MM.1S (cell line): Measurements from ENCODE around the gene TAF6.
A peak's percentile ranks its signal among the peaks of the same experiment; 100 is the strongest.

Experiments
- DNase-seq: peaks from one replicate; pipeline ENCODE4 v3.0.0-alpha.2; 2015
- H2AFZ ChIP-seq: fragments of 300-600 bp; sonication (generic); 2 replicates; pipeline ENCODE4 v1.6.0; 2016; ENCODE audit warnings: antibody characterized with exemption, low read length
- H3F3A ChIP-seq: fragments of 300-600 bp; sonication (generic); 2 replicates; pipeline ENCODE4 v1.6.1; 2016; ENCODE audit warnings: mild to moderate bottlenecking, antibody characterized with exemption, low read length, moderate library complexity, mixed read lengths; ENCODE audit not compliant: insufficient read depth
- H3K27ac ChIP-seq: fragments of 300-600 bp; sonication (generic); 2 replicates; pipeline ENCODE4 v1.5.1; 2016; ENCODE audit warnings: mild to moderate bottlenecking, low read length
- H3K27me3 ChIP-seq: fragments of 300-600 bp; sonication (generic); replicated peaks from 2 replicates; pipeline ENCODE4 v1.6.0; 2016; ENCODE audit warnings: low read length; ENCODE audit not compliant: insufficient read depth
- H3K36me3 ChIP-seq: fragments of 300-600 bp; sonication (generic); replicated peaks from 2 replicates; pipeline ENCODE4 v1.6.1; 2016; ENCODE audit warnings: mild to moderate bottlenecking, low read length, mixed read lengths; ENCODE audit not compliant: insufficient read depth
- H3K4me1 ChIP-seq: fragments of 300-600 bp; sonication (generic); 2 replicates; pipeline ENCODE4 v1.6.1; 2016; ENCODE audit warnings: low read length, mixed read lengths
- H3K4me2 ChIP-seq: fragments of 300-600 bp; sonication (generic); 2 replicates; pipeline ENCODE4 v1.6.0; 2016; ENCODE audit warnings: low read depth, low read length
- H3K4me3 ChIP-seq: fragments of 300-600 bp; sonication (generic); 2 replicates; pipeline ENCODE4 v1.5.1; 2016; ENCODE audit warnings: low read length, mixed read lengths
- H3K79me2 ChIP-seq: fragments of 300-600 bp; sonication (generic); 2 replicates; pipeline ENCODE4 v1.6.1; 2016; ENCODE audit warnings: mixed run types, low read length, mixed read lengths
- H3K9ac ChIP-seq: fragments of 300-600 bp; sonication (generic); 2 replicates; pipeline ENCODE4 v1.6.1; 2016; ENCODE audit warnings: low read length, mixed read lengths
- H3K9me2 ChIP-seq: fragments of 300-600 bp; sonication (generic); replicated peaks from 2 replicates; pipeline ENCODE4 v1.6.1; 2016; ENCODE audit warnings: mild to moderate bottlenecking, low read length, mixed read lengths; ENCODE audit not compliant: insufficient read depth
- H3K9me3 ChIP-seq: fragments of 300-600 bp; sonication (generic); replicated peaks from 2 replicates; pipeline ENCODE4 v1.6.1; 2016; ENCODE audit warnings: mild to moderate bottlenecking, low read length, mixed read lengths; ENCODE audit not compliant: insufficient read depth
- H4K20me1 ChIP-seq: fragments of 300-600 bp; sonication (generic); 2 replicates; pipeline ENCODE4 v1.6.1; 2016; ENCODE audit warnings: mild to moderate bottlenecking, low read length, moderate library complexity, mixed read lengths; ENCODE audit not compliant: insufficient read depth
- CTCF ChIP-seq: fragments of 300-600 bp; sonication (generic); IDR thresholded peaks from 2 replicates; pipeline ENCODE4 v1.5.1; 2016; ENCODE audit warnings: antibody characterized with exemption, low read length, mixed read lengths
- EZH2 ChIP-seq: fragments of 300-600 bp; sonication (generic); optimal IDR thresholded peaks from 2 replicates; pipeline ENCODE3; 2017; ENCODE audit warnings: low read depth, mild to moderate bottlenecking, antibody characterized with exemption, low read length, mixed read lengths
- EZH2phosphoT487 ChIP-seq: fragments of 300-600 bp; sonication (generic); IDR thresholded peaks from 2 replicates; pipeline ENCODE4 v1.6.1; 2018; ENCODE audit warnings: antibody characterized with exemption, low read length

Gene TAF6

DNA sequence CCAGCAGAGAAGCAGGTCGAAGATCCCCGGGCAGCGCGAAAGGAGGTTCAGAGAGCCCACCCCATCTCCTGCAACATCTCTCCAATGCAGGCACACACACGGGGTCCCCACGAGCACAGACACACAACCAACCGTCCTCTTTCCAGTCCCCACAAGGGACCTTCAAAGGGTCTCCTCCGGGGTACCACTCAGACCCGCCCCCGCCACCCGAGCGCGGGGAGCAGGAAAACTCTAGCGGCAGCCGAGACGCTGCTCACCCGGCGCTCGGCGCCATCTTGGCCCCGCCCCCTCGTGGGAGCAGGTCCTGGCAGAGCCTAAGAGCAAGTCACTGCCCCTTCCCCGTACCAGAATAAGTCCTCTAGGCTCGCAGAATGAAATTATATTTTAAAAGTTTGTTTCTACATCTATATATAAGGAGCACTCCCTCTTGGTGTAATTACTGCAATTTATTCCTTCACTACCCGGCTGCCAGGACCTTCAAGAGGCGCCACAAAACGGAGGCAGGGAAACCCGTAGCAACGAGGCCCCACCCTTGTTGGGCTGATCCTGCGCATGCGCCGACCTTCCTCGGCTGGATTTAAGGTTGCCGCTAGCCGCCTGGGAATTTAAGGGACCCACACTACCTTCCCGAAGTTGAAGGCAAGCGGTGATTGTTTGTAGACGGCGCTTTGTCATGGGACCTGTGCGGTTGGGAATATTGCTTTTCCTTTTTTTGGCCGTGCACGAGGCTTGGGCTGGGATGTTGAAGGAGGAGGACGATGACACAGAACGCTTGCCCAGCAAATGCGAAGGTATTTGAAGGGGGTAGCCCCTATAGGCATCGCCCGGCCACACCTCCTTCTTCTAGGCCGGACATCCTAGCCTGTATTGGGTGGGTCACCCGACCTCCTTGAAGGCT lies at the start of gene TAF6, which contains the start of gene CNPY4:
Gene TAF6 (minus strand): TSS at position 287 of the 898 bp plus-strand sequence. CDS start 5,149 bp downstream, outside the sequence.
Gene CNPY4 (plus strand): TSS at position 563 of the 898 bp plus-strand sequence. CDS start 111 bp downstream, at position 674.
- H3K4me1 ChIP-seq, result 0 out of 2 replicates have a peak, but pooled peaks cover 6% of the 10 kb centered on the region
- H3K27me3 ChIP-seq, result no peaks in the 10 kb centered on the region
- H3K9me2 ChIP-seq, result no peaks in the 10 kb centered on the region
- H3K4me3 ChIP-seq, result peak within 1 kb of the TSS; percentile 91
- TF ChIP-seq EZH2phosphoT487 (no peak), CTCF (no peak), EZH2 (no peak)
- peak within 1 kb of the TSS; percentile 88 for H3K4me2 ChIP-seq
- peak within 1 kb of the TSS; percentile 85 for H2AFZ ChIP-seq
- H4K20me1 ChIP-seq, result no peaks in the 10 kb centered on the region
- no peaks in the 10 kb centered on the region for H3K9me3 ChIP-seq
- peak; percentile 94 for DNase-seq
- H3K36me3 ChIP-seq, result no peaks in the 10 kb centered on the region
- peak within 1 kb of the TSS; percentile 79 for H3K9ac ChIP-seq
- H3K79me2 ChIP-seq, result peaks cover 11% of the 10 kb centered on the region
- H3K27ac ChIP-seq, result peak within 1 kb of the TSS; percentile 60; the same call in 1 of the 2 replicates
- H3F3A ChIP-seq, result peaks cover 13% of the 10 kb centered on the region

GRCh38 chr7:100167912-100168323 lies 48.8 kb upstream of the TAF6 start:
- Histone ChIP-seq H3K9me3 (no peaks in the 10 kb centered on the region), H3K27ac (no peak overlapping the region), H4K20me1 (no peaks in the 10 kb centered on the region), H3K27me3 (peaks cover 85% of the 10 kb centered on the region), H3K36me3 (no peaks in the 10 kb centered on the region), H3K79me2 (no peaks in the 10 kb centered on the region), H3K4me2 (peak overlapping the region; percentile 35; the same call in 1 of the 2 replicates), H3K9me2 (no peaks in the 10 kb centered on the region), H2AFZ (no peak overlapping the region), H3K9ac (no peak overlapping the region), H3F3A (no peaks in the 10 kb centered on the region), H3K4me1 (no peaks in the 10 kb centered on the region; the same call in 1 of the 2 replicates), H3K4me3 (no peak overlapping the region)
- DNase-seq, result no peak
- TF ChIP-seq CTCF (no peak), EZH2phosphoT487 (no peak), EZH2 (peak; percentile 20)

DNA sequence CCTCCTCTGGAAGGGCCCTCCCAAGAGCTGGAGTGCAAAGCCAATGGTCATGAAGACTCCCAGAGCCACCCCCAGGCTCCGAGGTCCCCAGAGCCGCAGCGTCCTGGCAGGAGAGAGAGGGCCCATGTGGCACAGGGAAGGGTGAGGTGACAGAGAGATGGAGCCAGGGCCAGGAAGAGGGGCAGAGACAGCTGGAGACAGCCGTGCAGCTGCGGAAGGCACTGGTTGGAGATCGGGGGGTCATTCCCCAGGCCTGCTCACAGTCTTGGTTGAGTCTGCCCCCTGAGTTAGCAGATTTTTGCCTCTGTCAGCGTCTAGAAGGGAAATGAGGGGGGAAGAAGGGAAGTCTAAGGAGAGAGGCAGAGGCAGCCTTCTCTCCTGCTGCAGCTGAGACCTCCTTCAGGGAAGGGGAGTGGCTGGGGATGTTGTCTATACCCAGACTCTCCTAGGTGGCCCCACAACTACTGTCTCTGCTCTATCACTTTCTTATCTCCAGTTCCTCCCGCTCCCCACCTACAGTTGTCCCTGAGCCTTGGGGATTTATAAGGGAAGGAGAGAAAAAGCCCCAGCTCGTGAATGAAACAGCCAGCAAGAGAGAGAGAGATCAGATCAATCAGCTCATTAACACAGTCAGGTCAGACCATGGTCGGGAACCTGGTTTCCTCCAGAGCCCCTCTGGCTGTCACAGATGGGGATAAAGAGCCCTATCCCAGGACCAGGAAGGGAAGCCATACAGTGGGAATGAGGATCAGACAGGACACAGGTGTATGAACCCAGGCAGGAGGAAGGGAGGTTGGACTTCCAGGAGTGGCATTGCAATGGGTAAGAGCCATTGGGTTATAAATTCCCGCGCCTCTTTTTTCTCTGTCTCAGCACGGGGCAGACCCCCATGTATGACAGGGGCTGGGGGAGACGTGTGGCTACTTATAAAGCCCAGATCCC lies 48.1 kb upstream of the TAF6 start:
- no peak overlapping the region for H3K9ac ChIP-seq

More for the DNA sequence above, 48.1 kb upstream of the TAF6 start:
- Histone ChIP-seq H3K27ac (no peak overlapping the region), H4K20me1 (no peaks in the 10 kb centered on the region), H3F3A (no peaks in the 10 kb centered on the region), H3K4me3 (no peak overlapping the region), H3K9me2 (no peaks in the 10 kb centered on the region), H3K9me3 (no peaks in the 10 kb centered on the region), H3K79me2 (no peaks in the 10 kb centered on the region), H3K4me2 (no peak overlapping the region; the same call in 1 of the 2 replicates), H3K4me1 (no peaks in the 10 kb centered on the region; the same call in 1 of the 2 replicates), H3K27me3 (peaks cover 87% of the 10 kb centered on the region), H2AFZ (no peak overlapping the region), H3K36me3 (no peaks in the 10 kb centered on the region)
- no peak for DNase-seq
- TF ChIP-seq EZH2, result no peak
- no peak for TF ChIP-seq EZH2phosphoT487
- TF ChIP-seq CTCF, result no peak
